ENCODE measurements around the gene EVA1A. TPM values are rescaled to one million over a fixed set of nuclear protein-coding genes. Genes with fewer than 3 reads are reported as not detected.

EVA1A gene
- total RNA-seq, 1 donor from 2014 or later, result 19.9 TPM

GRCh38 chr2:75539955-75540716 is 20.6 kb downstream of the EVA1A start:
- Mint-ChIP-seq H3K4me3 (ENCODE audit: unreplicated experiment) (no peak overlapping the region), H3K27me3 (ENCODE audit: unreplicated experiment) (no peaks in the 10 kb centered on the region), H3K27ac (ENCODE audit: unreplicated experiment) (no peak overlapping the region), H3K36me3 (ENCODE audit: low read depth, unreplicated experiment) (peaks cover 36% of the 10 kb centered on the region), H3K9me3 (ENCODE audit: unreplicated experiment) (peaks cover 4% of the 10 kb centered on the region), H3K4me1 (ENCODE audit: unreplicated experiment) (no peaks in the 10 kb centered on the region)
- DNase-seq (ENCODE audit: low spot score), result no peak
- no peak for TF ChIP-seq CTCF (IDR thresholded peaks at IDR 0.05; ENCODE audit: unreplicated experiment)

GRCh38 chr2:75538521-75539490 is 21.9 kb downstream of the EVA1A start:
- no peak overlapping the region for H3K27ac Mint-ChIP-seq (ENCODE audit: unreplicated experiment)

GRCh38 chr2:75537658-75538057 is 23.1 kb downstream of the EVA1A start:
- H3K27me3 Mint-ChIP-seq (ENCODE audit: unreplicated experiment), result no peaks in the 10 kb centered on the region
- no peaks in the 10 kb centered on the region for H3K4me1 Mint-ChIP-seq (ENCODE audit: unreplicated experiment)
- peaks cover 4% of the 10 kb centered on the region for H3K9me3 Mint-ChIP-seq (ENCODE audit: unreplicated experiment)
- no peak overlapping the region for H3K4me3 Mint-ChIP-seq (ENCODE audit: unreplicated experiment)
- no peak overlapping the region for H3K27ac Mint-ChIP-seq (ENCODE audit: unreplicated experiment)
- DNase-seq (ENCODE audit: low spot score), result no peak
- TF ChIP-seq CTCF (IDR thresholded peaks at IDR 0.05; ENCODE audit: unreplicated experiment), result no peak
- H3K36me3 Mint-ChIP-seq (ENCODE audit: low read depth, unreplicated experiment), result peaks cover 32% of the 10 kb centered on the region

More at GRCh38 chr2:75538521-75539490, 21.9 kb downstream of the EVA1A start:
- TF ChIP-seq CTCF (IDR thresholded peaks at IDR 0.05; ENCODE audit: unreplicated experiment), result no peak
- Mint-ChIP-seq H3K4me3 (ENCODE audit: unreplicated experiment) (no peak overlapping the region), H3K27me3 (ENCODE audit: unreplicated experiment) (no peaks in the 10 kb centered on the region), H3K36me3 (ENCODE audit: low read depth, unreplicated experiment) (peaks cover 33% of the 10 kb centered on the region), H3K9me3 (ENCODE audit: unreplicated experiment) (peaks cover 4% of the 10 kb centered on the region), H3K4me1 (ENCODE audit: unreplicated experiment) (no peaks in the 10 kb centered on the region)
- DNase-seq (ENCODE audit: low spot score), result no peak

GRCh38 chr2:75533135-75533534 is 27.6 kb downstream of the EVA1A start:
- Mint-ChIP-seq H3K9me3 (ENCODE audit: unreplicated experiment) (no peaks in the 10 kb centered on the region), H3K27ac (ENCODE audit: unreplicated experiment) (no peak overlapping the region), H3K4me1 (ENCODE audit: unreplicated experiment) (peaks cover 19% of the 10 kb centered on the region), H3K27me3 (ENCODE audit: unreplicated experiment) (no peaks in the 10 kb centered on the region), H3K36me3 (ENCODE audit: low read depth, unreplicated experiment) (peaks cover 4% of the 10 kb centered on the region), H3K4me3 (ENCODE audit: unreplicated experiment) (no peak overlapping the region)
- no peak for TF ChIP-seq CTCF (IDR thresholded peaks at IDR 0.05; ENCODE audit: unreplicated experiment)
- DNase-seq (ENCODE audit: low spot score), result no peak
